Prostate gland (tissue), 2 donors: ENCODE results near the gene SLC10A7. TPM values are rescaled to one million over a fixed set of nuclear protein-coding genes. Genes with fewer than 3 reads are reported as not detected.
"Not testable (repeated sequence)": the region's sequence is repeated elsewhere in the genome, so short reads cannot be mapped to it uniquely, and the experiment has no call there.

ENCODE experiments used
- DNase-seq: peaks from one replicate; pipeline ENCODE4 v3.0.0-alpha.2; 2019; ENCODE audit warnings: low spot score
- H3K27ac ChIP-seq, 2 donors: fragments of 200-600 bp; sonication (generic); 2 replicates each; pipeline ENCODE4 v1.5.1; 2017 to 2019
- H3K27me3 ChIP-seq: fragments of 200-600 bp; sonication (generic); replicated peaks from 2 replicates; pipeline ENCODE4 v1.5.1; 2019; ENCODE audit not compliant: insufficient read depth
- H3K36me3 ChIP-seq, 2 donors: fragments of 200-600 bp; sonication (generic); 1 replicate in 1 of 2; 2 replicates in 1 of 2; pipeline versions ENCODE4 v1.5.1 to v1.8.1; 2017 to 2019
- H3K4me1 ChIP-seq: fragments of 200-600 bp; sonication (generic); replicated peaks from 2 replicates; pipeline ENCODE4 v1.5.1; 2019
- H3K4me3 ChIP-seq, 2 donors: fragments of 200-600 bp; sonication (generic); 2 replicates each; pipeline ENCODE4 v1.5.1; 2017 to 2019
- H3K9me3 ChIP-seq: fragments of 200-600 bp; sonication (generic); 2 replicates; pipeline ENCODE4 v1.5.1; 2017
- POLR2A ChIP-seq: fragments of 450-650 bp; IDR thresholded peaks from one replicate; pipeline ENCODE4 v1.6.1; 2016; ENCODE audit warnings: antibody characterized with exemption, mild to moderate bottlenecking
- POLR2AphosphoS5 ChIP-seq: sonication (generic); formaldehyde crosslinking; IDR thresholded peaks from one replicate; pipeline ENCODE4 v1.6.1; 2017; ENCODE audit warnings: antibody characterized with exemption
- WGBS: methylation state at CpG from one replicate; pipeline ENCODE4 v1.1.5; 2018; 5-methylcytosine and 5-hydroxymethylcytosine counted together
- intact Hi-C: fragments of 100-400 bp; cut with DNase I; formaldehyde crosslinking; loops from one replicate; pipeline ENCODE4 v1.14.2; 2022
- total RNA-seq, 2 donors: library from RNA; depleted of rRNA; stranded (reverse); fragments of >200 nt; gene quantifications; one replicate each; pipeline ENCODE4 v1.1.0, GENCODE V29; 2016
- TF ChIP-seq, protein P1 (sequence below), 4 experiments: fragments of 200-600 bp in 2 of 4; fragments of 450-650 bp in 2 of 4; sonication (generic) in 2 of 4; IDR thresholded peaks; 1 replicate in 3 of 4; 2 replicates in 1 of 4; pipeline ENCODE4 v1.5.1; 2016 to 2019; ENCODE audit warnings: antibody characterized with exemption in 4 of 4, mild to moderate bottlenecking in 2 of 4, moderate library complexity in 2 of 4

Gene SLC10A7
- total RNA-seq, 2 donors from 2014 or later = 9.9 to 11.2 TPM

DNA sequence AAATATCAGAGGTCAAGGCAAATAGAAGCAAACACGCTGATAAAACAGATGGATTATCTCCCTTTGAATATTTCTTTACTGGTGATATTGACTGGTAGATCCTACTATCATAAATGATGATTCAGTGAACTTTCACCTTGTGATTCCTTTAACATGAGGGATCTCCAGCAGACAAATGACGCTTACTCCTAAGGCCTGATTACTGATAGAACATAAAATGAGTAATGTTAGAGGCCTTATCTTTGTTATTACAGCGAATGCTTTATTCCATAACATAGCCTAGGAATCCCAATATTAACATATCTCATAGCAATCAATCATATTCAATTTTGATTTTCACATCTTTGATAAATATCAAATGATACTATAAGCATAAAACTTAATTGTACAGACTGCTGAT, 152.3 kb downstream of the SLC10A7 start:
- Histone ChIP-seq H3K36me3 (no peaks in the 10 kb centered on the region), H3K4me3 (no peak overlapping the region), H3K9me3 (no peaks in the 10 kb centered on the region), H3K27ac (no peak overlapping the region), H3K4me1 (no peaks in the 10 kb centered on the region), H3K27me3 (no peaks in the 10 kb centered on the region)
- DNase-seq = no peak
- TF ChIP-seq, protein P1, sequence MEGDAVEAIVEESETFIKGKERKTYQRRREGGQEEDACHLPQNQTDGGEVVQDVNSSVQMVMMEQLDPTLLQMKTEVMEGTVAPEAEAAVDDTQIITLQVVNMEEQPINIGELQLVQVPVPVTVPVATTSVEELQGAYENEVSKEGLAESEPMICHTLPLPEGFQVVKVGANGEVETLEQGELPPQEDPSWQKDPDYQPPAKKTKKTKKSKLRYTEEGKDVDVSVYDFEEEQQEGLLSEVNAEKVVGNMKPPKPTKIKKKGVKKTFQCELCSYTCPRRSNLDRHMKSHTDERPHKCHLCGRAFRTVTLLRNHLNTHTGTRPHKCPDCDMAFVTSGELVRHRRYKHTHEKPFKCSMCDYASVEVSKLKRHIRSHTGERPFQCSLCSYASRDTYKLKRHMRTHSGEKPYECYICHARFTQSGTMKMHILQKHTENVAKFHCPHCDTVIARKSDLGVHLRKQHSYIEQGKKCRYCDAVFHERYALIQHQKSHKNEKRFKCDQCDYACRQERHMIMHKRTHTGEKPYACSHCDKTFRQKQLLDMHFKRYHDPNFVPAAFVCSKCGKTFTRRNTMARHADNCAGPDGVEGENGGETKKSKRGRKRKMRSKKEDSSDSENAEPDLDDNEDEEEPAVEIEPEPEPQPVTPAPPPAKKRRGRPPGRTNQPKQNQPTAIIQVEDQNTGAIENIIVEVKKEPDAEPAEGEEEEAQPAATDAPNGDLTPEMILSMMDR (IDR thresholded peaks at IDR 0.05) = no peak
- no peak for TF ChIP-seq POLR2A
- TF ChIP-seq POLR2AphosphoS5 = no peak
- 95% methylated on average over 3 of the region's 3 CpGs for WGBS
- intact Hi-C loops = no loop called here

DNA sequence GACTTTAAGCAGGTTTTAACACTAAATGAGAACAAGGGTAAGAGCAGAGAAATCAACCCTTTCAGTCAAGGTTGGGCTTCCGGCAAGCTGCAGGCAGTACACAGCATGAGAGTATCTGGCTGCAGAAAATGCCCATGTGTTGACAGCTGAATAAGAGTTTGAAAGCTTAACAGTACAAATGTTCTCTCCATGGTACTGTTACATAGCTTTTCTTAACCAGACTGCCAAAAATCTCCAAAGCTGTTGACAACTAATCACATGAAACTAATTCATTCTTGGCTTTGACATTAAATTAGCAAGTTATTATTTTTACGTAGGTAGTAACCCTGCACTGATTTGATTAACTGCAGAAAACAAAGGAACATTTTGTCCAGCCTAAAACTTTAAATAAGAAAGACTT, 153.5 kb downstream of the SLC10A7 start:
- Histone ChIP-seq H3K4me3 (no peak overlapping the region), H3K4me1 (no peaks in the 10 kb centered on the region), H3K27ac (no peak overlapping the region), H3K27me3 (no peaks in the 10 kb centered on the region), H3K9me3 (no peaks in the 10 kb centered on the region), H3K36me3 (no peaks in the 10 kb centered on the region)
- TF ChIP-seq POLR2AphosphoS5 = no peak
- TF ChIP-seq, protein P1 (IDR thresholded peaks at IDR 0.05) = no peak
- TF ChIP-seq POLR2A = no peak
- 54% methylated on average over 2 of the region's 2 CpGs for WGBS
- intact Hi-C loops = no loop called here
- no peak for DNase-seq

DNA sequence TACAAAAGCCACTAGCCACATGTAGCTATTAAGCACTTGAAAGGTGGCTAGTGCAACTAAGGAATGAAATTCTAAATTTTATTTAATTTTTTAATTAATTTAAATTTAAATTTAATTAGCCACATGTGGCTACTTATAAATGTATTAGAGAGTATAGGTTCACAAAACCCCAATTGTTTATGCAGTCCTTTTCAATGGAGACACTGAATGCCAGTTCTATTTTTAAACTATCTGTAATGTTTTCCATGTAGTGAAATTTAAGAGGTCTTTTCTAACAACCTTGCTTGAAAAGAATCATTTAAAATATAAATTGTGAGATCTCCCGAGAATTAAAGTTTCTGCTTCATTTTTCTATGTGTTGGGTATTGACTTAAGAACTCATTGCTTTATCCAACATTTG, 154.4 kb downstream of the SLC10A7 start:
- no peaks in the 10 kb centered on the region for H3K36me3 ChIP-seq
- no peak for DNase-seq
- H3K27me3 ChIP-seq = no peaks in the 10 kb centered on the region
- no peak overlapping the region for H3K27ac ChIP-seq
- H3K9me3 ChIP-seq = no peaks in the 10 kb centered on the region
- intact Hi-C loops = no loop called here
- 47% methylated on average over 1 of the region's 1 CpG for WGBS
- TF ChIP-seq, protein P1 (IDR thresholded peaks at IDR 0.05) = no peak
- TF ChIP-seq POLR2AphosphoS5 (no peak), POLR2A (no peak)
- no peaks in the 10 kb centered on the region for H3K4me1 ChIP-seq
- no peak overlapping the region for H3K4me3 ChIP-seq

DNA sequence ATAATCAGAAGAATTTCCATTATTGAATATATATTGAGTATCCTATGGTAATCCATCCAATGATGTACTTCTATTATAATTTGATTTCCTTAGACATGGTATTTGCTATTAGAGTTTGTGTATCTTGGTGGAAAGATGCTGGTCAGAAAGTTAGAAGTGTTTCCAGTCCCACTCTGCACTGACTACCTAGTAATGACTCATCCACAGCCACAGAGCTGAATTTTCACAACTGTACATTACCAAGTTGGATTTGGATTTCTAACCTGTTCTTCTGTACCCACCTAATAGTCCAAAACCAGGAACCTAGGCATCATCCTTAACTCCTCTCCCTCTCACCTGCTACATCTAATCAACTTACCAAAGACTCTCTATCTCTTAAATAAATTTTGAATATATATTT, 162.0 kb downstream of the SLC10A7 start:
- no peaks in the 10 kb centered on the region for H3K27me3 ChIP-seq
- TF ChIP-seq POLR2AphosphoS5 = no peak
- TF ChIP-seq POLR2A = no peak
- TF ChIP-seq, protein P1 (IDR thresholded peaks at IDR 0.05) = no peak
- intact Hi-C loops = no loop called here
- H3K4me3 ChIP-seq = no peak overlapping the region
- DNase-seq = no peak
- H3K4me1 ChIP-seq = no peaks in the 10 kb centered on the region
- H3K36me3 ChIP-seq = no peaks in the 10 kb centered on the region
- H3K9me3 ChIP-seq = no peaks in the 10 kb centered on the region
- H3K27ac ChIP-seq = no peak overlapping the region

DNA sequence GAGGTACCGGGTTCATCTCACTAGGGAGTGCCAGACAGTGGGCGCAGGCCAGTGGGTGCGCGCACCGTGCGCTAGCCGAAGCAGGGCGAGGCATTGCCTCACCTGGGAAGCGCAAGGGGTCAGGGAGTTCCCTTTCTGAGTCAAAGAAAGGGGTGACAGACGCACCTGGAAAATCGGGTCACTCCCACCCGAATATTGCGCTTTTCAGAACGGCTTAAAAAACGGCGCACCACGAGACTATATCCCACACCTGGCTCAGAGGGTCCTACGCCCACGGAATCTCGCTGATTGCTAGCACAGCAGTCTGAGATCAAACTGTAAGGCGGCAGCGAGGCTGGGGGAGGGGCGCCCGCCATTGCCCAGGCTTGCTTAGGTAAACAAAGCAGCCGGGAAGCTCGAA, 171.6 kb downstream of the SLC10A7 start:
- H3K36me3 ChIP-seq, DNase-seq, H3K27ac ChIP-seq, H3K4me1 ChIP-seq, intact Hi-C loops, H3K27me3 ChIP-seq, H3K4me3 ChIP-seq, H3K9me3 ChIP-seq: not testable (repeated sequence)
- WGBS = 78% methylated on average over 1 of the region's 26 CpGs
